Left kidney (tissue), 2 donors: ENCODE results near the gene ATF7IP2. TPM values are rescaled to one million over a fixed set of nuclear protein-coding genes. Genes with fewer than 3 reads are reported as not detected.

Experiments used
- DNase-seq: peaks from one replicate; pipeline ENCODE4 v3.0.0-alpha.2; 2013
- polyA plus RNA-seq: library from polyadenylated mRNA; unstranded; fragments of 120-200 nt; gene quantifications from one replicate; pipeline ENCODE4 v1.2.1, GENCODE V29; 2013; ENCODE audit not compliant: insufficient read length

Gene ATF7IP2
- polyA plus RNA-seq, 1 donor = 28.2 TPM

DNA sequence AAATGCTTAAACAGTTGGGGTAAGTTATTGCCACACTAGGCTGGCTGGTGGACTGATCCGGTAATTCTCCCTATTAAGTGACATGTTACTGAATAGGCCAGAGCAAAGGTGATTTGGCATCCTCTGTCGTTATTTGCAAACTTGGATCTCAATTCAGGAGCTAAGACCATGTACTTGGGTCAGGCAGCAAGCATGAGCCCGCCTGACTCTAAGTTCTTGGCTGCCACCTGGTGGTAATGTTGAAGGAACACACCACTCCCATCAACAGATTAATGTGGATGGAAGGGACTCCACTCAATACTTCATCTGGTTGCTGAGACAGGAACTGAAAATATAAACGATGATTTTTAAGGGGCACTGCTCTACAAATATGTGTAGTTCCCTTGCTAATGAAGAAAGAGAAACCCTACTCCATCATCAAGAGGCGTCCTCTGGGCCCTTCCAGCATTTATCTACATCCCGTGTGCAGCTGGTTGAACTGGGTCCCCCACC, 123.7 kb downstream of the ATF7IP2 start:
- DNase-seq = peak; percentile 81

- DNase-seq = no peak
Measured at GRCh38 chr16:10510279-10510678, 124.4 kb downstream of the ATF7IP2 start.

- no peak for DNase-seq
Measured at GRCh38 chr16:10511829-10512228, 126.0 kb downstream of the ATF7IP2 start.

- DNase-seq = peak; percentile 61
Measured at GRCh38 chr16:10514369-10515055, 128.7 kb downstream of the ATF7IP2 start.

- DNase-seq = no peak
Measured at GRCh38 chr16:10517868-10518267, 132.0 kb downstream of the ATF7IP2 start.

DNA sequence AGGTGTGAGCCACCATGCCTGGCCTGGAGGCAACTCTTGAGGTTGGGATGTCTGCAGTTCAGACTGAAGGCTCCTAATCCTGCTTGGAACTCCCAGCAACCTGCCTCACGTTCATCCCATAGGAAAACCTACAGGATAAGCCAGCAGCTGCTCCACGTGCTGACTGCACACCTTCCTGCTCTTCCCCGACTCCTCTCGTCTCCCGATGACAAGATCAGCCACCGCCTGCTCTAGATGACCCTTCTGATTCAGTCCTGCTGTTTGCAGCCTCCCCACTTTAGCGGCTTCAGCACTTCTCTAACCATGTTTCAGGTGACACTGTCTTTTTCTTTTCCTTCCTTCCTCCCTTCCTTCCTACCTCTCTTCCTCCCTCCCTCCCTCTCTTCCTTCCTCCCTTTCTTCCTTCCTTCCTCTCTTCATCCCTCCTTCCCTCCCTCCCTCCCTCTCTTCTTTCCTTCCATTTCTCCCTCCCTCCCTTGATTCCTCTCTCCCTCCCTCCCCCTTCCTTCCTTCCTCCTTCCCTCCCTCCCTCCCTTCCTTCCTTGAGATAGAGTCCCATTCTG, 132.7 kb downstream of the ATF7IP2 start:
- no peak for DNase-seq

GRCh38 chr16:10519297-10519696, 133.4 kb downstream of the ATF7IP2 start:
- no peak for DNase-seq

DNA sequence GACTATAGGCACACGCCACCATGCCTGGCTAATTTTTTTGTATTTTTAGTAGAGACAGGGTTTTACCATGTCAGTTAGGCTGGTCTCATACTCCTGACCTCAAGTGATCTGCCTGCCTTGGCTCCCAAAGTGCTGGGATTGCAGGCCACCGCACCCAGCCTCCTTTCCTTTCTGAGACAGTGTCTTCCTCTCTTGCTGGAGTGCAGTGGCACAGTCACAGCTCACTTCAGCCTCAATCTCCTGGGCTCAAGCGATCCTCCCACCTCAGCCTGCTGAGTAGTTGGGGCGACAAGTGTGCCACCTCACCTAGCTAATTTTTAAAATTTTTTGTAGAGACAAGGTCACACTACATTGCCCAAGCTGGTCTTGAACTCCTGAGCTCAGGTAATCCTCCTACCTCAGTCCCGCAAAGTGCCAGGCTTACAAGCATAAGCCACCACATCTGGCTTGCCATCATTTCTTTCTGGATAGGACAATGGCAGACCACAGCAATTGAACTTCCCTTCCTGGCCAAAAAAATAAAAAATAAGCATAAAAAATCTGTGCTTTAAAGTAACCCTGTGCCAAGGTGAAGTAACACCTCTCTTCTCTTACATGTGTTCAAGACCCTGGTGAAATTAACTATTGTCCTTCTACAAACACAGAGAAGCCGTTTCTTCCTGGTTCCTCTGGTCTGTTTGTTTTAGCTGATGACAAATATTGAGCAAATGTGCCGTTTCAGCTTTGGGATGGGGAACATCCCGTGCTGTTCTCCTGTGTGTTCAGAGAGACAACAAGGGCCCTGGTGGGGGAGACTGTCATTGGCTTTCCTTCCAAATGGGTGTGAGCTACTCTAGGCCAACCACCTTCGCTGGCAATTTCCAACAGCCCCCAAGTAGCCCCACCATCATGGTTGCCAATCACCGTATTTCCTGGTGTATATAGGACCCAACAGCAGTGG, 134.3 kb downstream of the ATF7IP2 start:
- no peak for DNase-seq

- no peak for DNase-seq
Measured at GRCh38 chr16:10520869-10521578, 135.2 kb downstream of the ATF7IP2 start.

- peak; percentile 73 for DNase-seq
Measured at GRCh38 chr16:10521681-10522274, 135.9 kb downstream of the ATF7IP2 start.

- DNase-seq = no peak
Measured at GRCh38 chr16:10522966-10523365, 137.1 kb downstream of the ATF7IP2 start.

GRCh38 chr16:10525214-10525825, 139.5 kb downstream of the ATF7IP2 start:
- no peak for DNase-seq

- no peak for DNase-seq
Measured at GRCh38 chr16:10526962-10527361, 141.1 kb downstream of the ATF7IP2 start.

DNA sequence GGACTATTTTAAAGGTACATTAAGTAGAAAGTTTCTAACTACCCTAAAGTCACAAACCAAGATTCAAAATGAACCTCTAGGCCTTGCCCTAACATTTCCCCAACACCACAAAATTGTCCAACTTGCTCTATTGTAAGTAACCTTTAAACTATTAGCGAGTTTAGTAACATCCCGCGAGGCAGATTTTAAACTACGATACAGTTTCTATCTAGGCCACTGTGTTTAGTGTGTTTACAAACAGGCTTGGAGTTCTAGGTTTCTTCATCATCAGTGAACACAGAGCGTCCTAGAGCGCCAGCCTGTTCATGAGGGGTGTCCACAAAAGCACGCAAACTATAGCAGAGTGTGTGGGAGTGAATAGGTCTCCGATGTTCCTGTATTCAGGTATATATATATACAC, 142.8 kb downstream of the ATF7IP2 start:
- no peak for DNase-seq

- no peak for DNase-seq
Measured at GRCh38 chr16:10529895-10530669, 144.2 kb downstream of the ATF7IP2 start.

- DNase-seq = no peak
Measured at GRCh38 chr16:10530685-10531084, 144.8 kb downstream of the ATF7IP2 start.

DNA sequence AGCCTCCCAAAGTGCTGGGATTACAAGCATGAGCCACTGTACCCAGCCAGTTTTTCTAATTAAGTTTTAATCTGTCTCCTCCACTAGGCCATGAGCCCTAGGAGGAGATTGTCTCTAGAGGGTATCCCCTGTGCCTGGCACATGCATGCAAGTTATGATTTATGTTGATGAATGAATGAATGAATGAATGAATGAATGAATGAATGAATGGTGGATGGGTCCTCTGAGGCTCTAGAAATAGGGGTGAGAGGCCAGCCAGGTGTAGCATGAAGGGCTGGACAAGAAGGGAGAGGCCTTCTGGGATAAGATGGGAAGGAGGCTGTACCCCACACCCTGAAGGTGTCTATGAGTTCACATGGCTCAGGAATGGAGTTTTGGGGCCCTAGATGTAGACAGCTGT, 145.7 kb downstream of the ATF7IP2 start:
- no peak for DNase-seq
